Epithelial cell of esophagus (primary cell): ENCODE results near the gene DNAH3.
"Not testable (repeated sequence)": the region's sequence is repeated elsewhere in the genome, so short reads cannot be mapped to it uniquely, and the experiment has no call there.

ENCODE experiments used
- DNase-seq: peaks from one replicate; pipeline ENCODE4 v3.0.0; 2010; ENCODE audit warnings: low read depth
- H3K4me3 ChIP-seq: 2 replicates; pipeline ENCODE4 v1.5.1; 2011; ENCODE audit warnings: mild to moderate bottlenecking, low read length, control low read depth
- TF ChIP-seq, protein P1 (sequence below): IDR thresholded peaks from 2 replicates; pipeline ENCODE4 v1.5.1; 2011; ENCODE audit warnings: low read depth, mild to moderate bottlenecking, low read length, control low read depth, inconsistent platforms; ENCODE audit not compliant: insufficient read depth; ENCODE audit errors: missing control alignments

The DNAH3 gene, protein sequence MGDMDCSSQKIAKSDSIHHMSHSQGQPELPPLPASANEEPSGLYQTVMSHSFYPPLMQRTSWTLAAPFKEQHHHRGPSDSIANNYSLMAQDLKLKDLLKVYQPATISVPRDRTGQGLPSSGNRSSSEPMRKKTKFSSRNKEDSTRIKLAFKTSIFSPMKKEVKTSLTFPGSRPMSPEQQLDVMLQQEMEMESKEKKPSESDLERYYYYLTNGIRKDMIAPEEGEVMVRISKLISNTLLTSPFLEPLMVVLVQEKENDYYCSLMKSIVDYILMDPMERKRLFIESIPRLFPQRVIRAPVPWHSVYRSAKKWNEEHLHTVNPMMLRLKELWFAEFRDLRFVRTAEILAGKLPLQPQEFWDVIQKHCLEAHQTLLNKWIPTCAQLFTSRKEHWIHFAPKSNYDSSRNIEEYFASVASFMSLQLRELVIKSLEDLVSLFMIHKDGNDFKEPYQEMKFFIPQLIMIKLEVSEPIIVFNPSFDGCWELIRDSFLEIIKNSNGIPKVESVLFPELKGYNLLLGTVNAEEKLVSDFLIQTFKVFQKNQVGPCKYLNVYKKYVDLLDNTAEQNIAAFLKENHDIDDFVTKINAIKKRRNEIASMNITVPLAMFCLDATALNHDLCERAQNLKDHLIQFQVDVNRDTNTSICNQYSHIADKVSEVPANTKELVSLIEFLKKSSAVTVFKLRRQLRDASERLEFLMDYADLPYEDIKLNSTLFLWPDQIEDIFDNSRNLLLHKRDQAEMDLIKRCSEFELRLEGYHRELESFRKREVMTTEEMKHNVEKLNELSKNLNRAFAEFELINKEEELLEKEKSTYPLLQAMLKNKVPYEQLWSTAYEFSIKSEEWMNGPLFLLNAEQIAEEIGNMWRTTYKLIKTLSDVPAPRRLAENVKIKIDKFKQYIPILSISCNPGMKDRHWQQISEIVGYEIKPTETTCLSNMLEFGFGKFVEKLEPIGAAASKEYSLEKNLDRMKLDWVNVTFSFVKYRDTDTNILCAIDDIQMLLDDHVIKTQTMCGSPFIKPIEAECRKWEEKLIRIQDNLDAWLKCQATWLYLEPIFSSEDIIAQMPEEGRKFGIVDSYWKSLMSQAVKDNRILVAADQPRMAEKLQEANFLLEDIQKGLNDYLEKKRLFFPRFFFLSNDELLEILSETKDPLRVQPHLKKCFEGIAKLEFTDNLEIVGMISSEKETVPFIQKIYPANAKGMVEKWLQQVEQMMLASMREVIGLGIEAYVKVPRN (N-terminal part only)

DNA sequence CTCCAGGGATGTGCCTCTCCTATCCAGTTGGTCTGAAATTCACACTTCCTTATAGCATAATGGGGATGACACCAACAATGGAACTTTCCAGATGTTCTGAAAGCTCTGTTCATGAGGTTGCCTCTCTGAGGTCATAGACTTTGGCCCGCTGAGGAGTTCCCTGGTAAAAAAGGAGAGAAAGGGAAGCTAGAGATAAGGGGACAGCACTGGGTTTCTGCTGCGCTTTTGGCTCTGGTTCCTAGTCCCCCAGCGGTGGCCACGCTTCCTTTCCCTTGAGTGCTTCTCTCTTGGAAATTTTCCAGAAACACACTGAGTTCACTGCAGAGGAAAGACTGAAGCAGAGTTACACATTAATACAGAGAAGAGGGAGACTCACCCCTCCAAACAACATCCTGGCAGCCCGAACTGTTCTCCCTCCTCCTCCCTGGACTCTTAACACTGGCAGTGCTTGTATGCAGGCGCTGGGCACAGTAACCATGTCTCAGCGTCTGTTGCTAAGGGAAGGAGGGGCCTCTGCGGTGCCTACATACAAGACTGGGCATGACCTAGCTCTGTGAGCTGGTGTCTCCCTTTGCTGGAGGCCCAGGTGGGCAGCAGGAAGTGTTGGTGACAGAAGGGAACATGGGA is at the start of gene DNAH3:
Gene DNAH3 (minus strand): TSS at position 472 of the 627 bp plus-strand sequence. CDS start 527 bp downstream, outside the sequence.
- peak; percentile 92 for DNase-seq
- TF ChIP-seq, protein P1, sequence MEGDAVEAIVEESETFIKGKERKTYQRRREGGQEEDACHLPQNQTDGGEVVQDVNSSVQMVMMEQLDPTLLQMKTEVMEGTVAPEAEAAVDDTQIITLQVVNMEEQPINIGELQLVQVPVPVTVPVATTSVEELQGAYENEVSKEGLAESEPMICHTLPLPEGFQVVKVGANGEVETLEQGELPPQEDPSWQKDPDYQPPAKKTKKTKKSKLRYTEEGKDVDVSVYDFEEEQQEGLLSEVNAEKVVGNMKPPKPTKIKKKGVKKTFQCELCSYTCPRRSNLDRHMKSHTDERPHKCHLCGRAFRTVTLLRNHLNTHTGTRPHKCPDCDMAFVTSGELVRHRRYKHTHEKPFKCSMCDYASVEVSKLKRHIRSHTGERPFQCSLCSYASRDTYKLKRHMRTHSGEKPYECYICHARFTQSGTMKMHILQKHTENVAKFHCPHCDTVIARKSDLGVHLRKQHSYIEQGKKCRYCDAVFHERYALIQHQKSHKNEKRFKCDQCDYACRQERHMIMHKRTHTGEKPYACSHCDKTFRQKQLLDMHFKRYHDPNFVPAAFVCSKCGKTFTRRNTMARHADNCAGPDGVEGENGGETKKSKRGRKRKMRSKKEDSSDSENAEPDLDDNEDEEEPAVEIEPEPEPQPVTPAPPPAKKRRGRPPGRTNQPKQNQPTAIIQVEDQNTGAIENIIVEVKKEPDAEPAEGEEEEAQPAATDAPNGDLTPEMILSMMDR: no peak
- H3K4me3 ChIP-seq: peak within 1 kb of the TSS; percentile 8

DNA sequence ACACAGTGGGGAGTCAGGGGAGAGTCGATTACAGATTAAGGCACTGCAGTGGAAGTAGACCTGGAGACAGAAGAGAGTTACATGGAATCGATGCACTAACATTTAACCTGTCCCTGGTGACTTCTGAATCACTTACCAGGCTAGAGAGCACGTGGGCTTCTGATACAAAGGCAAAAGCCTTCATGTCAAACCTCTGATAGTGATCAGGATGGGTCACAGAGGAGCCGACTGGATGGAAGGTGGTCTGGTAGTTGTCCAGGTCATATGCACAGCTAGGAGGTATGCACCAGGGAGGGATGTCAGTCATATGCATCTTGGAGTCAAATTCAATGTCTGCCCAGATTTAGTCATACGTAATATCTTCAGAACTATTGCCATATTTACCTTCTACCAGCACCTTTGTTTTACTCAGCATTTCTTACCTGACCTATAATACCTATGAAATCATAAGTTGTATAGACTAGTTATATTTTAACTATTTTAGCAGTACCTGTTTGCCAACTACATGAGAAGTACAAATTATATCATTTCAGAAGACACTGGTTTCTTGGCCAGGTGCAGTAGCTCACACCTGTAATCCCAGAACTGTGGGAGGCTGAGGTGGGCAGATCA is 49.1 kb upstream of the DNAH3 start:
- DNase-seq: no peak
- TF ChIP-seq, protein P1: no peak

DNA sequence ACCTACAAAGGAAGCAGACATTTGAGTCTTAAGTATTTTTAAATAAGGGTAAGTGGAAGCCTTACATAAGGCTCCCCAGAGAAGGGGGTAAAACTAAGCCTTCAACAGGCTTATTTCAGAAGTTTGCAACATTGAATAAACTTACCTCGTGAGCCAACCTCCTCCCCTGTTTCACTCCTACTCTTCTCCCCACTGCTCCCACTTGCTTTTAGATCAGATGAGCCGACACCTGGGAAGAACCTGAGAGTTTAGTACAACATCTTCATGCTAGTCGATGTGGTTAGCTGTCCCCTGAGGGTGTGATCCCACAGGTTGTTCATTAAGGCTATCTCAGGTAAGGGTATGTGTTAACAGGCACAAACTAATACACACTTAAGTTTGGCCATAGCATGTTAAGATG is 47.0 kb upstream of the DNAH3 start:
- no peak overlapping the region for H3K4me3 ChIP-seq
- DNase-seq: no peak
- TF ChIP-seq, protein P1: no peak

More for the DNA sequence above, 49.1 kb upstream of the DNAH3 start:
- no peak overlapping the region for H3K4me3 ChIP-seq

DNA sequence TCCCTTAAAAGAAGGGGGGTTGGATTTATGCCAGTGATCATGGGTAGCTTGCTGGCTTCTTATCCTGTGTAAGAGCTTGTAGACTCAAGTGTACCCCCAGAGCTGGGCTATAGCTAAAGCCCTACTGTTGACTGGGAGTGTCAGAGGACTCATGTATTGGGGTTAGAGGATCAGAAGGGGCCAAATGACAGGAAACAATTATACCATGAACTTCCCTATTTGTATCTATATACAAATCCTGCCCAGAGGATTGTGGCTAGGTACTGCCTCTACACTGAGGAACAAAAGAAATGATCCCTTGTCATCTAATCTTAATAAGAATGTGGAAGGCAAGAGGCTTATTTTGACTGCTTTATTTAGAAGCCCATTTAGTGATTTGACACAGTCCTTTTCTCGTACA is 46.5 kb upstream of the DNAH3 start:
- no peak for DNase-seq
- no peak overlapping the region for H3K4me3 ChIP-seq
- TF ChIP-seq, protein P1: no peak

DNA sequence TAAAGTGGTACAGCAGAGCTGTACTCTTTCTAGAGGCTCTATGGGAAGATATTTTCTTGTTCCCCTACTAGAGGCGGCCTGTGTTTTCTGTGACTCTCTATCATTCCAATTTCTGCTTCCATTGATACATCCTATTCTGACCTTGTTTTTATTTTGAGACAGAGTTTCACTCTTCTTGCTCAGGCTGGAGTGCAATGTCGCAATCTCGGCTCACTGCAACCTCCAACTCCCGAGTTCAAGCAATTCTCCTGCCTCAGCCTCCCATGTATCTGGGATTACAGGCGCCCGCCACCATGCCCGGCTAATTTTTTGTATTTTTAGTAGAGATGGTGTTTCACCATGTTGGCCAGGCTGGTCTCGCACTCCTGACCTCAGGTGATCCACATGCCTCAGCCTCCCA is 44.7 kb upstream of the DNAH3 start:
- H3K4me3 ChIP-seq, DNase-seq: not testable (repeated sequence)

DNA sequence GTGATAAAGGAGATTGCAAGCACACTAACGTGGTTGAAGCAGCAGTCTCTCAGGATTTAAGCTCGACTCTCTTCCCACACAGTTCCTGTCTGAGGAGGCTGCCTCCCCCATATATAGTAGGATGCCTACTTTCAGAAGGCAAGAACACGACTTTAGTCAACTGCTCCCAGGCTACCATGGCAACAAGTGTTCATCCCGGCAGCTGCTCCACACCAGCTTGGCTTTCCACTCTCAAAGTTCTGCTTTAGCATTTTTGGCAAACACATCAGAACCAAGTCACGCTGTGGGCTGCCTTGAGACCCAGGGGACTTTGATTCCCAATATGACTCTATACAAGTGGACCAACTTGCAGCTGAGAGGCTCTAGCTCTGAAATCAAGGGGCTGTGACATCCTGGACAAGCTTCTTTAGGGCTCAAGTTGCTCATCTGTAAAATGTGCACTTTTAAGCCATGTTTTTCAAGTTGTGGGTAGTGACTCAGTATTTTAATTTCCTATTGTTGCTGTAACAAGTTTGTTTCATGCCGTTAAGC is 44.2 kb upstream of the DNAH3 start:
- no peak overlapping the region for H3K4me3 ChIP-seq
- DNase-seq: peak; percentile 41
- TF ChIP-seq, protein P1: no peak
